ENCODE measurements around the gene ACSBG1.

The ACSBG1 gene

GRCh38 chr15:78182336-78182700 lies 52.0 kb downstream of the ACSBG1 start:
- H3K27me3 Mint-ChIP-seq, result no peaks in the 10 kb centered on the region
- no peaks in the 10 kb centered on the region for H3K36me3 Mint-ChIP-seq (ENCODE audit: low read depth)
- no peaks in the 10 kb centered on the region for H3K9me3 Mint-ChIP-seq
- DNase-seq, result no peak
- ATAC-seq, result no peak
- H3K4me3 Mint-ChIP-seq, result no peak overlapping the region
- H3K27ac Mint-ChIP-seq, result no peak overlapping the region
- H3K4me1 Mint-ChIP-seq, result no peaks in the 10 kb centered on the region

DNA sequence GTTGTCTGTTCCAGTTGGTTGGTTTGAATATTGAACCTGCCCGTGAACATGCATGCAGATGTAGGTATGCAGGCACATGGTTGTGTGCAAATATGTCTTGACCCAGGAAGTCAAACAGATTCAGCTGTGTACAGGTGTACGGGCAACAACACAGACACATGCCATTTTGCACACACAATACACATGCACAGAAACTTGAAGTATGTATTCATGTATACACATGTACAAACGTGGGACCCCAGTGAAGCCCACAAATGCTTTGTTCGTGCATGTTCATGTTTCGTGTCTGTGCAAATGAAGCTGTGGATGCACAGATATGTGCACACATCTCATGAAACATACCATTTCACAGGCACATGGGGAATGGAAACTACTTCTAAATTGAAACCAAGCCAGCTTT lies 54.5 kb downstream of the ACSBG1 start:
- no peaks in the 10 kb centered on the region for H3K9me3 Mint-ChIP-seq
- no peak overlapping the region for H3K27ac Mint-ChIP-seq
- DNase-seq (no peak), ATAC-seq (no peak)
- peaks cover 4% of the 10 kb centered on the region for H3K4me1 Mint-ChIP-seq
- H3K36me3 Mint-ChIP-seq (ENCODE audit: low read depth), result no peaks in the 10 kb centered on the region
- H3K4me3 Mint-ChIP-seq, result no peak overlapping the region
- no peaks in the 10 kb centered on the region for H3K27me3 Mint-ChIP-seq

- DNase-seq (no peak), ATAC-seq (no peak)
- H3K9me3 Mint-ChIP-seq, result no peaks in the 10 kb centered on the region
- H3K36me3 Mint-ChIP-seq (ENCODE audit: low read depth), result peaks cover 2% of the 10 kb centered on the region
- no peak overlapping the region for H3K27ac Mint-ChIP-seq
- no peaks in the 10 kb centered on the region for H3K27me3 Mint-ChIP-seq
- H3K4me1 Mint-ChIP-seq, result peaks cover 9% of the 10 kb centered on the region
- no peak overlapping the region for H3K4me3 Mint-ChIP-seq
These were observed 55.0 kb downstream of the ACSBG1 start for GRCh38 chr15:78179286-78179840.

DNA sequence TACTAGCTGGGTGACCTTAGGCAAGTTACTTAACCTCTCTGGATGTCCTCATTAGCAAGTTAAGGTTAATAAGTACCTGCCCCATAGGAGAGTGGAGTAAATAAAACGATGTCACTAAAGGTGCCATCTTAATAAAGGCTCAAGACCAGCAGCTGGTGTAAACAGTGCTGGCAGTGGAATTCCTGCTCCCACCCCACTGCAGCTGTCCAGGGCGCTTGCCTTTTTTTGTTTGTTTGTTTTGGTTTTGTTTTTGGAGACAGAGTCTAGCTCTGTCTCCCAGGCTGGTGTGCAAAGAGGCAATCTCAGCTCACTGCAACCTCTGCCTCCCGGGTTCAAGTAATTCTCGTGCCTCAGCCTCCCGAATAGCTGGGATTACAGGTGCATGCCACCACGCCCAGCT lies 56.3 kb downstream of the ACSBG1 start:
- peaks cover 21% of the 10 kb centered on the region for H3K4me1 Mint-ChIP-seq
- no peak overlapping the region for H3K27ac Mint-ChIP-seq
- no peaks in the 10 kb centered on the region for H3K9me3 Mint-ChIP-seq
- ATAC-seq (no peak), DNase-seq (no peak)
- no peaks in the 10 kb centered on the region for H3K27me3 Mint-ChIP-seq
- H3K36me3 Mint-ChIP-seq (ENCODE audit: low read depth), result peaks cover 9% of the 10 kb centered on the region
- H3K4me3 Mint-ChIP-seq, result no peak overlapping the region

- peaks cover 14% of the 10 kb centered on the region for H3K36me3 Mint-ChIP-seq (ENCODE audit: low read depth)
- no peaks in the 10 kb centered on the region for H3K9me3 Mint-ChIP-seq
- peaks cover 25% of the 10 kb centered on the region for H3K4me1 Mint-ChIP-seq
- H3K27ac Mint-ChIP-seq, result no peak overlapping the region
- no peak overlapping the region for H3K4me3 Mint-ChIP-seq
- DNase-seq (peak; percentile 49), ATAC-seq (peak; percentile 42)
- H3K27me3 Mint-ChIP-seq, result no peaks in the 10 kb centered on the region
These were observed 56.9 kb downstream of the ACSBG1 start for GRCh38 chr15:78177447-78177873.

- Mint-ChIP-seq H3K36me3 (ENCODE audit: low read depth) (peaks cover 27% of the 10 kb centered on the region), H3K27ac (no peak overlapping the region), H3K27me3 (no peaks in the 10 kb centered on the region), H3K9me3 (no peaks in the 10 kb centered on the region), H3K4me1 (peaks cover 29% of the 10 kb centered on the region), H3K4me3 (no peak overlapping the region)
- no peak for ATAC-seq
- no peak for DNase-seq
These were observed 59.0 kb downstream of the ACSBG1 start for GRCh38 chr15:78175330-78175729.

GRCh38 chr15:78174401-78174800 lies 60.0 kb downstream of the ACSBG1 start:
- no peaks in the 10 kb centered on the region for H3K9me3 Mint-ChIP-seq
- no peaks in the 10 kb centered on the region for H3K27me3 Mint-ChIP-seq
- peaks cover 29% of the 10 kb centered on the region for H3K4me1 Mint-ChIP-seq
- peaks cover 34% of the 10 kb centered on the region for H3K36me3 Mint-ChIP-seq (ENCODE audit: low read depth)
- H3K4me3 Mint-ChIP-seq, result no peak overlapping the region
- H3K27ac Mint-ChIP-seq, result no peak overlapping the region
- DNase-seq (no peak), ATAC-seq (peak; percentile 29)

GRCh38 chr15:78171864-78172472 lies 62.4 kb downstream of the ACSBG1 start:
- H3K9me3 Mint-ChIP-seq, result no peaks in the 10 kb centered on the region
- no peak overlapping the region for H3K27ac Mint-ChIP-seq
- H3K4me3 Mint-ChIP-seq, result no peak overlapping the region
- peaks cover 41% of the 10 kb centered on the region for H3K4me1 Mint-ChIP-seq
- H3K36me3 Mint-ChIP-seq (ENCODE audit: low read depth), result peaks cover 50% of the 10 kb centered on the region
- H3K27me3 Mint-ChIP-seq, result no peaks in the 10 kb centered on the region
- ATAC-seq, result no peak
- DNase-seq, result no peak

DNA sequence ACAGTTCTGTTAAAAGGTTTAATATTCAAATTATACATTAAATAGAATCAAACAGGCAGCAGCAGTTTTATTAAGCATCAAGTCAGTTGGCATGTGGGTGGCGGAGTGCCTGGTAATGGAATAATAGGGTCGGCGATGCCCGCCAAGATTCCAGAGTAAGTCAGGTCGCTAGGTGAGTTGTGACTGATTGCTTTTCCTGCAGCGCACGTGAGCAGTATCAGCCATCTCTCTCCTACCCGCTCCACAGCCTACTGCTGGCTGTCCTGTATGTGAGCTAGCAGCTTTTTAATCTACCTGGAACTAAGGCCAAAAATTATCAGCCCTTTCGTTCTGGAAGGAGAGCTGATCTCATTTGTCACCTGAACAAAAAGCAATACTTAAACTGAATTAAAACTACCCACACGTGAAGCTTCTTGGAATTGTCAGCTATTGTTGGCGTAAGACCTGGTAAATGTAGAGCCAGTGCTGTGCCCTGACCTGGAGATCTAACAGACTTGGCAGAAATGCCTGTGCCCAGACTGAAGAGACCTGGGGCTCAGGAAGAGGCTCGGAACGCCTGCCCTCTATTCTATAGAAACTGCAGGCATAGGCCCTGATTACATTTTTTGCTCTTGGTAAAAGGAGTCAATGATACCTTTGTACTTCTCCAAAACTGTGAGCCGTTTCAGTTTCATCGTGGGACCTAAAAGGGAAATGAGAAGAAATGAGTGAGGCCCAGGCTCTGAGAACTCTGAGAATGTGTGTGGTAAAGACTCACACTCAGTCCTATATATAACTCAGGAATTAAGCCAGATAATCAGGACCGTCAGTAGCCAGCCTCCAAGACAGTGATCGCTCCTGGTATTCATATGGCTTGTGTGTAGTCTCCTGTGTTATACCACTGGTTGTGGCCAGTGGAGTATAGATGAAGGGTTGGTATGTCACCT lies 63.3 kb downstream of the ACSBG1 start:
- no peak for DNase-seq
- Mint-ChIP-seq H3K36me3 (ENCODE audit: low read depth) (peaks cover 57% of the 10 kb centered on the region), H3K9me3 (no peaks in the 10 kb centered on the region), H3K4me3 (peak overlapping the region; percentile 25), H3K4me1 (peaks cover 48% of the 10 kb centered on the region), H3K27ac (peak overlapping the region; percentile 67), H3K27me3 (no peaks in the 10 kb centered on the region)
- ATAC-seq, result no peak

GRCh38 chr15:78168608-78169007 lies 65.8 kb downstream of the ACSBG1 start:
- DNase-seq (no peak), ATAC-seq (no peak)
- Mint-ChIP-seq H3K9me3 (no peaks in the 10 kb centered on the region), H3K4me1 (peaks cover 33% of the 10 kb centered on the region), H3K4me3 (no peak overlapping the region), H3K36me3 (ENCODE audit: low read depth) (peaks cover 70% of the 10 kb centered on the region), H3K27ac (no peak overlapping the region), H3K27me3 (no peaks in the 10 kb centered on the region)

DNA sequence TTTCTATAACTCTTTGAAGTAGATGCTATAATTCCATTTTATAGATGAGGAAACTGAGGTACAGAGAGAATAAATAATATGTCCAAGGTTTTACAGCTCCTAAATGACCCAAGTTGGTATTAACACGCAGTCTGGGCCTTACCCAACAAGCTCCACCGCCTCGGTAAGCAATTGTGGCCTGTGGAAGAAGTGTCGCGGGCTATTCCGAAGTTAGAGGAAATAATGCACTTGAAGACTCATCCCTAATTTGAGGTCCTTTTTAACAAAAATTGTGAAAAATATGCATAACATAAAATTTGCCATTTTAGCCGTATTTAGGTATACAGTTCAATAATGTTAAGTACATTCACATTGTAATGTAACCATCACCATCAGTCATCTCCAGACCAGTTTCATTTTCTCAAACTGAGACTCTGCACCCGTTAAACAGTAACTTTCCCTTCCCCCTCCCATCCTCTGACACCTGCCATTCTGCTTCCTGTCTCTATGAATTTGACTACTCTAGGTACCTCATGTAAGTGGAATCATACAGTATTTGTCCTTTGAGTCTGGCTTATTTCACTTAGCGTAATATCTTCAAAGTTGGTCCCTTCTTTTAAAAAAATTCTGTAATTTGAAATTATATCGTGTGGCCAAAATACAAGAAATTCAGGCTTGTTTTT lies 67.0 kb downstream of the ACSBG1 start:
- Mint-ChIP-seq H3K36me3 (ENCODE audit: low read depth) (peaks cover 65% of the 10 kb centered on the region), H3K9me3 (no peaks in the 10 kb centered on the region), H3K27ac (peak overlapping the region; percentile 46), H3K27me3 (no peaks in the 10 kb centered on the region), H3K4me1 (peaks cover 25% of the 10 kb centered on the region), H3K4me3 (peak overlapping the region; percentile 51)
- no peak for DNase-seq
- ATAC-seq, result peak; percentile 92

DNA sequence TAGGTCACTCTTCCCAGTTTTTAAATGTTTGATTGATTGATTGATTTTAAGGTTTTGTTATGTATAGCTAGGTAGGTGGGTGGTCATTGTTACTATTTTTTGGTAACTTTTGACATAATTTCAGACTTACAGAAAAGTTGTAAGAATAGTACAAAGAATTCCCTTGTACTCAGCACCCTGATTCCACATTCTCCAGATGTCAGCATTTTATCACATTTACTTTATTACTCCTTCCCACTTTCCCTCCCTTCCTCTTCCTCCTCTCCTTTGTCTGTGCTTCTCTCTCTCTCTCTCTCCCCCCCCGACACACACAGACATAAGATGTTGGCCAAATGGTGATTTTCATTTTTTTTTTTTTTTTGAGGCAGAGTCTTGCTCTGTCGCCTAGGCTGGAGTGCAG lies 70.4 kb downstream of the ACSBG1 start:
- H3K9me3 Mint-ChIP-seq, result no peaks in the 10 kb centered on the region
- ATAC-seq, result no peak
- H3K27ac Mint-ChIP-seq, result no peak overlapping the region
- H3K4me1 Mint-ChIP-seq, result peaks cover 28% of the 10 kb centered on the region
- no peak for DNase-seq
- H3K27me3 Mint-ChIP-seq, result no peaks in the 10 kb centered on the region
- H3K36me3 Mint-ChIP-seq (ENCODE audit: low read depth), result peaks cover 60% of the 10 kb centered on the region
- no peak overlapping the region for H3K4me3 Mint-ChIP-seq

GRCh38 chr15:78162038-78162437 lies 72.3 kb downstream of the ACSBG1 start:
- Mint-ChIP-seq H3K27ac (peak overlapping the region; percentile 77), H3K9me3 (no peaks in the 10 kb centered on the region), H3K36me3 (ENCODE audit: low read depth) (peaks cover 59% of the 10 kb centered on the region), H3K4me3 (peak overlapping the region; percentile 44), H3K27me3 (no peaks in the 10 kb centered on the region), H3K4me1 (peaks cover 17% of the 10 kb centered on the region)
- peak; percentile 30 for DNase-seq
- ATAC-seq, result peak; percentile 99

DNA sequence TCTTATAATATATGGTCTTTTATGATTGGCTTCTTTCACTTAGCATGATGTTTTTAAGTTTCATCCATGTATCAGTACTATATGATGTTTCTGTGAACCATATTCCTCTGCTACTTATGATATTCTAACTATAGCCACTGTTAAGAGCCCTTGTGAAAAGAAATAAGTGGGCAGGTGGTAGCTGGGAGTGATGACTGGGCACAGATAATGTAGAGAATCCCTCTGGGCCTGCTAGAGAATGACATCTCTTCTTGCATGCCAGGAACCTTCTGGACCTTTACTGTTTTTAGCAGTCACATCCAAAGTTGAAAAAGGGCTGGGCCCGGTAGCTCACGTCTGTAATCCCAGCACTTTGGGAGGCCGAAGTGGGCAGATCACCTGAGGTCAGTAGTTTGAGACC lies 75.0 kb downstream of the ACSBG1 start:
- no peak overlapping the region for H3K4me3 Mint-ChIP-seq
- no peak for ATAC-seq
- peaks cover 47% of the 10 kb centered on the region for H3K36me3 Mint-ChIP-seq (ENCODE audit: low read depth)
- DNase-seq, result no peak
- no peaks in the 10 kb centered on the region for H3K9me3 Mint-ChIP-seq
- no peak overlapping the region for H3K27ac Mint-ChIP-seq
- no peaks in the 10 kb centered on the region for H3K27me3 Mint-ChIP-seq
- peaks cover 8% of the 10 kb centered on the region for H3K4me1 Mint-ChIP-seq

All from activated naive CD8-positive, alpha-beta T cell treated with anti-CD3 and anti-CD28 coated beads, Interleukin-2, amount 50 U/mL, for 24 hours (primary cell).